IMR-90 (cell line): ENCODE measurements around the gene SMARCD2. TPM values are rescaled to one million over a fixed set of nuclear protein-coding genes. Genes with fewer than 3 reads are reported as not detected.

Experiments
- ATAC-seq: fragments of 200-7000 bp; cut with Tn5 transposase; 2 replicates; pipeline ENCODE4 v1.9.1; 2020; ENCODE audit warnings: low read depth, mild to moderate bottlenecking, moderate library complexity
- BruUV-seq: library from RNA; stranded (reverse); fragments of 400-500 nt; replicated peaks from 2 replicates; lab custom pipeline; 2021; lab: Mats Ljungman, UMichigan
- CTCF ChIA-PET: fragments of 300-600 bp; formaldehyde crosslinking; extraction: SDS; loops from one replicate; lab custom pipeline; 2021; ENCODE audit warnings: antibody characterized with exemption; lab: Yijun Ruan, JAX
- POLR2A ChIA-PET: fragments of 300-600 bp; sonication (Branson Sonifier 250); formaldehyde crosslinking; loops from one replicate; lab custom pipeline; 2022; ENCODE audit warnings: antibody characterized with exemption; ENCODE audit not compliant: unreplicated experiment; lab: Charles Lee
- DNase-seq: peaks from one replicate; pipeline ENCODE4 v3.0.0; 2013
- H2AFZ ChIP-seq: replicated peaks from 2 replicates; pipeline ENCODE3; 2013; ENCODE audit warnings: low read length, mild to moderate bottlenecking; ENCODE audit not compliant: poor library complexity
- H2AK5ac ChIP-seq: 2 replicates; pipeline ENCODE4 v1.6.1; 2013; ENCODE audit warnings: low read depth, low read length, inconsistent platforms
- H2AK9ac ChIP-seq: replicated peaks from 2 replicates; pipeline ENCODE3; 2013; ENCODE audit warnings: mild to moderate bottlenecking, low read depth, low read length, moderate library complexity; ENCODE audit not compliant: poor library complexity
- H2BK120ac ChIP-seq: 2 replicates; pipeline ENCODE4 v1.6.1; 2013; ENCODE audit warnings: low read depth, low read length, inconsistent platforms
- H2BK15ac ChIP-seq: 3 replicates; pipeline ENCODE4 v1.6.1; 2013; ENCODE audit warnings: low read depth, low read length, inconsistent platforms
- H2BK20ac ChIP-seq: 2 replicates; pipeline ENCODE4 v1.6.1; 2013; ENCODE audit warnings: low read depth, mild to moderate bottlenecking, inconsistent platforms, low read length, moderate library complexity
- H2BK5ac ChIP-seq: 2 replicates; pipeline ENCODE4 v1.6.1; 2013; ENCODE audit warnings: mild to moderate bottlenecking, low read depth, low read length, inconsistent platforms; ENCODE audit not compliant: poor library complexity, severe bottlenecking
- H3K14ac ChIP-seq: replicated peaks from 2 replicates; pipeline ENCODE4 v1.6.1; 2013; ENCODE audit warnings: low read depth, low read length, inconsistent platforms
- H3K18ac ChIP-seq: 2 replicates; pipeline ENCODE4 v1.6.1; 2013; ENCODE audit warnings: low read depth, low read length, control low read depth
- H3K23ac ChIP-seq: 2 replicates; pipeline ENCODE4 v1.6.1; 2013; ENCODE audit warnings: low read depth, low read length, inconsistent platforms
- H3K27ac ChIP-seq: 2 replicates; pipeline ENCODE4 v1.5.1; 2013; ENCODE audit warnings: mild to moderate bottlenecking, control low read depth, low read length; ENCODE audit not compliant: insufficient read depth
- H3K27me3 ChIP-seq: 2 replicates; pipeline ENCODE4 v1.6.1; 2013; ENCODE audit warnings: low read length; ENCODE audit not compliant: control insufficient read depth, insufficient read depth
- H3K36me3 ChIP-seq: 2 replicates; pipeline ENCODE4 v1.6.1; 2013; ENCODE audit warnings: low read length, mixed read lengths; ENCODE audit not compliant: control insufficient read depth, insufficient read depth
- H3K4ac ChIP-seq: 2 replicates; pipeline ENCODE4 v1.6.1; 2013; ENCODE audit warnings: low read depth, low read length, inconsistent platforms
- H3K4me1 ChIP-seq: 2 replicates; pipeline ENCODE4 v1.6.1; 2013; ENCODE audit warnings: low read length, mixed read lengths; ENCODE audit not compliant: control insufficient read depth, insufficient read depth
- H3K4me2 ChIP-seq: 2 replicates; pipeline ENCODE4 v1.6.1; 2013; ENCODE audit warnings: low read depth, mild to moderate bottlenecking, control low read depth, low read length, moderate library complexity
- H3K4me3 ChIP-seq: 2 replicates; pipeline ENCODE4 v1.5.1; 2013; ENCODE audit warnings: low read depth, mild to moderate bottlenecking, control low read depth, low read length, moderate library complexity; ENCODE audit not compliant: insufficient read depth
- H3K56ac ChIP-seq: 2 replicates; pipeline ENCODE4 v1.6.1; 2013; ENCODE audit warnings: low read length, inconsistent platforms; ENCODE audit not compliant: insufficient read depth; ENCODE audit errors: extremely low read depth
- H3K79me1 ChIP-seq, 2 experiments: 2 replicates each; pipeline ENCODE4 v1.6.1; 2013; ENCODE audit warnings: low read length in 2 of 2, inconsistent platforms in 1 of 2, low read depth in 1 of 2
- H3K9ac ChIP-seq: 2 replicates; pipeline ENCODE4 v1.6.1; 2013; ENCODE audit warnings: low read depth, low read length, control low read depth
- H3K9me1 ChIP-seq: 2 replicates; pipeline ENCODE4 v1.6.1; 2013; ENCODE audit warnings: low read length, inconsistent platforms; ENCODE audit not compliant: insufficient read depth
- H3K9me3 ChIP-seq: 2 replicates; pipeline ENCODE4 v1.6.1; 2013; ENCODE audit warnings: low read length; ENCODE audit not compliant: control insufficient read depth, insufficient read depth
- H4K20me1 ChIP-seq: 2 replicates; pipeline ENCODE4 v1.6.1; 2013; ENCODE audit warnings: low read length, inconsistent platforms; ENCODE audit not compliant: insufficient read depth
- H4K5ac ChIP-seq: 2 replicates; pipeline ENCODE4 v1.6.1; 2013; ENCODE audit warnings: mild to moderate bottlenecking, low read depth, low read length, control low read depth
- H4K8ac ChIP-seq, 2 experiments: 2 replicates each; pipeline ENCODE4 v1.6.1; 2013; ENCODE audit warnings: low read depth in 2 of 2, low read length in 2 of 2, control low read depth in 1 of 2, inconsistent platforms in 1 of 2
- H4K91ac ChIP-seq: 2 replicates; pipeline ENCODE4 v1.6.1; 2013; ENCODE audit warnings: low read depth, low read length, inconsistent platforms; ENCODE audit not compliant: insufficient read depth
- CTCF ChIP-seq: conservative IDR thresholded peaks from 2 replicates; pipeline ENCODE4 v1.5.1; 2012; ENCODE audit warnings: mild to moderate bottlenecking, low read depth, low read length, improper control_type of control experiment
- MAFK ChIP-seq: IDR thresholded peaks from 2 replicates; pipeline ENCODE4 v1.6.1; 2012; ENCODE audit warnings: low read depth, low read length, improper control_type of control experiment
- MAZ ChIP-seq: IDR thresholded peaks from 2 replicates; pipeline ENCODE4 v1.6.1; 2012; ENCODE audit warnings: low read depth, mild to moderate bottlenecking, low read length, improper control_type of control experiment, moderate library complexity, borderline replicate concordance
- RAD21 ChIP-seq: IDR thresholded peaks from 2 replicates; pipeline ENCODE4 v1.6.1; 2012; ENCODE audit warnings: low read length, improper control_type of control experiment
- RFX5 ChIP-seq: IDR thresholded peaks from 2 replicates; pipeline ENCODE4 v1.8.0; 2012; ENCODE audit warnings: low read depth, mild to moderate bottlenecking, low read length, moderate library complexity
- WGBS, 2 experiments: methylation state at CpG; one replicate each; pipeline versions ENCODE4 v1.1.5 to v1.1.7; 2013; ENCODE audit warnings: missing lambda C conversion rate in 2 of 2; ENCODE audit not compliant: insufficient read length in 1 of 2; ENCODE audit errors: extremely low coverage in 2 of 2; 5-methylcytosine and 5-hydroxymethylcytosine counted together
- dilution Hi-C: fragments of 300-500 bp; cut with HindIII; formaldehyde crosslinking; loops from one replicate; pipeline ENCODE4 v1.14.3; 2018; ENCODE audit warnings: low sequenced_read_pairs; ENCODE audit not compliant: unreplicated experiment
- in situ Hi-C: fragments of 300-500 bp; cut with MboI; formaldehyde crosslinking; loops from 3 replicates; pipeline ENCODE4 v1.14.3; 2019; ENCODE audit warnings: low sequenced_read_pairs, inconsistent platforms, mixed read lengths
- intact Hi-C: fragments of 100-400 bp; cut with micrococcal nuclease; formaldehyde crosslinking; loops from 2 replicates; pipeline ENCODE4 v1.10.0; 2022
- polyA plus RNA-seq, 3 experiments: library from polyadenylated mRNA; depleted of rRNA; stranded (reverse); fragments of >200 nt; gene quantifications; 2 replicates each; pipeline ENCODE4 v1.2.3, GENCODE V29; 2012; ENCODE audit warnings: low replicate concordance in 1 of 3
- total RNA-seq: library from RNA; depleted of rRNA; stranded (reverse); fragments of >200 nt; gene quantifications from 2 replicates; pipeline ENCODE4 v1.2.3, GENCODE V29; 2012

Gene SMARCD2
- total and polyA plus RNA-seq, 2 of the 4 experiments (the other 2 are of a cell fraction) = 56.9 to 91.2 TPM

GRCh38 chr17:63827002-63827800, 15.3 kb downstream of the SMARCD2 start, which contains the start of the genes FTSJ3 and PSMC5 (continued):
- TF ChIP-seq RFX5 (no peak), MAFK (peak; percentile 91), RAD21 (no peak)

GRCh38 chr17:63826468-63827001, 15.9 kb downstream of the SMARCD2 start:
- BruUV-seq = no TSS peak
- ATAC-seq (peak; percentile 4), DNase-seq (peak; percentile 41)
- peak overlapping the region; percentile 89 for H3K4ac ChIP-seq
- peak overlapping the region; percentile 98 for H2AFZ ChIP-seq
- TF ChIP-seq CTCF (0 out of 2 replicates have a peak, but pooled peaks have one; percentile 6), MAZ (no peak)
- in situ Hi-C loops = no loop called here
- peaks cover 13% of the 10 kb centered on the region for H3K9me1 ChIP-seq
- peak overlapping the region; percentile 56; the same call in 1 of the 2 replicates for H2BK120ac ChIP-seq
- intact Hi-C loops = loop anchor here (2.0 kb wide), 1 partner anchor 22 kb away; no protein-coding TSS in a partner anchor
- peak overlapping the region; percentile 93 for H3K27ac ChIP-seq
- POLR2A ChIA-PET = interaction anchor here (1.0 kb wide), 1 partner anchor 53 kb away, joined by 5 read pairs; the partner anchor contains the start of genes CCDC47 and DDX42
- H3K56ac ChIP-seq = peak overlapping the region; percentile 92
- peak overlapping the region; percentile 96 for H3K23ac ChIP-seq
- H3K27me3 ChIP-seq = no peaks in the 10 kb centered on the region
- H3K36me3 ChIP-seq = peaks cover 63% of the 10 kb centered on the region
- H4K8ac ChIP-seq = peak overlapping the region; percentile 90 to 94
- peak overlapping the region; percentile 95 for H2AK5ac ChIP-seq
- H2BK15ac ChIP-seq = peak overlapping the region; percentile 35; the same call in 1 of the 3 replicates
- no peak overlapping the region for H2BK20ac ChIP-seq
- peak overlapping the region; percentile 71 for H2BK5ac ChIP-seq
- H3K4me3 ChIP-seq = peak overlapping the region; percentile 79
- peaks cover 33% of the 10 kb centered on the region for H4K20me1 ChIP-seq
- peak overlapping the region; percentile 86 for H4K91ac ChIP-seq
- peak overlapping the region; percentile 82 for H3K9ac ChIP-seq
- H3K4me1 ChIP-seq = peaks cover 1% of the 10 kb centered on the region; the same call in 1 of the 2 replicates
- peak overlapping the region; percentile 41 for H3K18ac ChIP-seq
- CTCF ChIA-PET = interaction anchor here (0.6 to 1.0 kb wide), 3 partner anchors 9 to 680 kb away, joined by 3 to 4 read pairs (median 3); partner anchors contain the start of gene CEP95
- peak overlapping the region; percentile 96 for H3K14ac ChIP-seq
- H3K79me1 ChIP-seq = peaks cover 46 to 86% of the 10 kb centered on the region in 2 experiments
- H3K4me2 ChIP-seq = peak overlapping the region; percentile 86
- peak overlapping the region; percentile 99 for H2AK9ac ChIP-seq
- WGBS, 2 experiments = 0% methylated on average over 5 of the region's 31 CpGs; no CpG with 5 or more reads in 1 of the 2 experiments
- dilution Hi-C loops = no loop called here
- no peaks in the 10 kb centered on the region for H3K9me3 ChIP-seq
- peak overlapping the region; percentile 73 for H4K5ac ChIP-seq
